HG03442 (cell line): ENCODE measurements around the gene BAD.
A peak's percentile ranks its signal among the peaks of the same experiment; 100 is the strongest.
"Not testable (repeated sequence)": the region's sequence is repeated elsewhere in the genome, so short reads cannot be mapped to it uniquely, and the experiment has no call there.

Experiments used
- ATAC-seq: cut with Tn5 transposase; IDR thresholded peaks from one replicate; pipeline ENCODE4 v1.9.1; 2021; ENCODE audit warnings: mild to moderate bottlenecking, moderate library complexity; ENCODE audit not compliant: unreplicated experiment

The BAD gene

GRCh38 chr11:64315667-64316526 lies 31.4 kb upstream of the BAD start:
- not testable (repeated sequence) for ATAC-seq

DNA sequence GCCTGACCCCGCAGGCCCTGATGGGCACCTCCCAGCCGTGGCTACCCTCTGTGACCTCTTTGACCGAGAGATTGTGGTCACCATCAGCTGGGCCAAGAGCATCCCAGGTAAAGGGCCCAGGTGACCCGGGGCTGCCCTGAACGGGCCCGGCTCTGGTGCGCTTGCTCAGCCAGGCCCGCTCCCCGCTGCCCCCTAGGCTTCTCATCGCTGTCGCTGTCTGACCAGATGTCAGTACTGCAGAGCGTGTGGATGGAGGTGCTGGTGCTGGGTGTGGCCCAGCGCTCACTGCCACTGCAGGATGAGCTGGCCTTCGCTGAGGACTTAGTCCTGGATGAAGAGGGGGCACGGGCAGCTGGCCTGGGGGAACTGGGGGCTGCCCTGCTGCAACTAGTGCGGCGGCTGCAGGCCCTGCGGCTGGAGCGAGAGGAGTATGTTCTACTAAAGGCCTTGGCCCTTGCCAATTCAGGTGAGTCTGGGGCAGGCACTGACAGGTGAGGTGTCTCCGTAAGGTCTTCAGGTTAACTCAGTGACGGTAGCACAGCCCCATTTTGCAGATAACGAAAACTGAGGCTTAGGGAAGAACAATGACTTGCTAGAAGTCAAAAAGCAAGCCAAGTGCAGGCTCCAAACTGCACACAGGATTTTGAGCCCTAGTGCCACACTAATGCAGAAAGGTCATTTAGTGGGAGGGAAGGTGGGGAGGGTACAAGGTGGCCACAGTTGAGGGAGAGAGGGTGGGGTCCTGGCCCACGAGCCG lies 30.5 kb upstream of the BAD start:
- no peak for ATAC-seq

- ATAC-seq, result no peak
These were observed 29.8 kb upstream of the BAD start for GRCh38 chr11:64314146-64314804.

DNA sequence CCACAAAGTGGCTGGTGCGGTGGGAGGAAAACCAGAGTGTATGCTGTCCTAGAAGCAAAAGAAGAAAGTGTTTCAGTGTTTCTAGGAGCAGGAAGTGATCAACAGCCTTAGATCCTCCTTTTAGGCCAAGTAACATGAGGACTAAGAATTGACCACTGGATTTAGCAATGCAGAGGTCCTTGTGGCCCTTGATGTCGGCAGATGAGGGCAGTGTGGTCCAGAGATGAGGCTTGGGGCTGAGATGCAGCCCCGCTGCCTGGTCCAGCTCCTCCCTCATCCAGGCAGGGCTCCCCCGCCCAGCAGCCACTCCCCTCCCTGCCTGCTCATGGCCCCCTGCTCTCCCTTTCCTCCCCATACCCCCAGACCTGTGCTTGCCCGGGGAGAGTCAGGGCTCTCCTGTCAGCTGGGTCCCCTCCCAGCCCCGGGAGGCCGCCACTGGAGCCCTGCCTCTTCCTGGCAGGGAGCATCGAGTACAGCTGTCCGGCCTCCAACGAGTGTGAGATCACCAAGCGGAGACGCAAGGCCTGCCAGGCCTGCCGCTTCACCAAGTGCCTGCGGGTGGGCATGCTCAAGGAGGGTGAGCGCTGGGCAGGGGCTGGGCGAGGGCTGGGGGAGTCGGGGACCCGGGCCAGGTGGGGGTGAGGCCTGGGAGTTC lies 29.2 kb upstream of the BAD start:
- ATAC-seq, result no peak

DNA sequence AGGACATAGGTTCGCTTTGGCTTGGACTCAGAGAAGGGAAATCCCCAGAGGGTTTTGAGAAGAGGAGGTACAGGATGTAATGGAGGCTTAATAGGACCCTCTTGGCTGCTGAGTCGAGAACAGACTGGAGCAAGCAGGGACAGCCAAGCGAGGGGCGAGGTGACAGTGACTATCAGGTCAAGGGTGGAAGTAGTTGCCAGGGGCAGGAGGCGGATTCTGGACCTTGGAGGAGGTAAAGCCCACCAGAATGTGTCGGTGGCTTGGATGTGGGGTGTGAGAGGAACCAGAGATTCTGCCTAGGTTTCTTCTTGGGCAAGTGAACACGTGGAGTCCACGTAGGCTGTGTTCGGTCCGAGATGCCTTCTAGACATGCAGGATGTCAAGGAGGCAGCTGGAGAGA lies 28.5 kb upstream of the BAD start:
- no peak for ATAC-seq

DNA sequence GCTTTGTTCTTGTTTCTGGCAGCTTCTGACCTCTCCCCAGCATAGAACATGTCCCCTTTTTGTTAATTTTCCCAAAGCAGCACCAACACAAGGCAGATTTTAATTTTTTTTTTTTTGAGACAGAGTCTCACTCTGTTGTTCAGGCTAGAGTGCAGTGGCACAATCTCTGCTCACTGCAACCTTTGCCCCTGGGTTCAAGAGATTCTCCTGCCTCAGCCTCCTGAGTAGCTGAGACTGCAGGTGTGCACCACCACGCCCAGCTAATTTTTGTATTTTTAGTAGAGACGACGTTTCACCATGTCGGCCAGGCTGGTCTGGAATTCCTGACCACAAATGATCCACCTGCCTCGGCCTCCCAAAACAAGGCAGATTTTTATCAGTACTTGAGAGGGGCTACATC lies 23.3 kb upstream of the BAD start:
- ATAC-seq, result not testable (repeated sequence)

DNA sequence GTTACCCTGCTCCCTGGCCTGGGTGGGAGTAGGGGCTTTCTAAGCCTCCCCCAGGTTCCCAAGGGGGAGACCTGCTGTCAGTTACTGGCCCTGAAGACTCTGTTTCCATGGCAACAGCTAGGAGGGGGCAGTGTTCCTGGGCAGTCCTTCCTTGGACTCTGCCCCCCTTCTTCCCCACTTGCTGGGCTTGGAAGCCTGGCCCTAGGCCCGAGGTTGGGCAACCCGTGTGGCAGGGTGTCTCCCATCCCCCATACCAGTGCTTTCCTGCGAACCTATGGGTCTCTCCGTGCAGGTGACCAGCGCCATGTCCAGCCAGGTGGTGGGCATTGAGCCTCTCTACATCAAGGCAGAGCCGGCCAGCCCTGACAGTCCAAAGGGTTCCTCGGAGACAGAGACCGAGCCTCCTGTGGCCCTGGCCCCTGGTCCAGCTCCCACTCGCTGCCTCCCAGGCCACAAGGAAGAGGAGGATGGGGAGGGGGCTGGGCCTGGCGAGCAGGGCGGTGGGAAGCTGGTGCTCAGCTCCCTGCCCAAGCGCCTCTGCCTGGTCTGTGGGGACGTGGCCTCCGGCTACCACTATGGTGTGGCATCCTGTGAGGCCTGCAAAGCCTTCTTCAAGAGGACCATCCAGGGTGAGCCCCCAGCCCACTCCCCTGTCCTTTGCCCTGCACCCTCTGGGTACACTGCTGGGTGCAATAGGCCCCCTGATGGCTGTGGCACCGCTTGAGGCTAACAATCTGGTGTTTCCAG lies 22.6 kb upstream of the BAD start:
- no peak for ATAC-seq

DNA sequence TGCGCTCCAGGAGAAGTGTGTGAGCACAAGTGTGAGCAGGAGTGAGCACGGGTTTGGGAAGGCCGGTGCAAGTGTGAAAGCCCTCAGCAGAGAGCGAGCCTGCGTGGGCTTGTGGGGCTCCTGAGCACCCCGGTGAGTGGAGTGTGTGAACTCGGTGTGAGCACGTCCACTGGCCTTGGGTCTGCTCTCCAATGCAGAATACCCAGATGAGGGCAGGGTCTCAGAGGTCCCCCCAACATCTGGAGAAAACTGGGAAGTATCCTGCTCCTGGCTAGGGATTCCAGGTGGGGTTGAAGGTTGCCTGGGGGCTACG lies 22.1 kb upstream of the BAD start:
- ATAC-seq, result no peak

DNA sequence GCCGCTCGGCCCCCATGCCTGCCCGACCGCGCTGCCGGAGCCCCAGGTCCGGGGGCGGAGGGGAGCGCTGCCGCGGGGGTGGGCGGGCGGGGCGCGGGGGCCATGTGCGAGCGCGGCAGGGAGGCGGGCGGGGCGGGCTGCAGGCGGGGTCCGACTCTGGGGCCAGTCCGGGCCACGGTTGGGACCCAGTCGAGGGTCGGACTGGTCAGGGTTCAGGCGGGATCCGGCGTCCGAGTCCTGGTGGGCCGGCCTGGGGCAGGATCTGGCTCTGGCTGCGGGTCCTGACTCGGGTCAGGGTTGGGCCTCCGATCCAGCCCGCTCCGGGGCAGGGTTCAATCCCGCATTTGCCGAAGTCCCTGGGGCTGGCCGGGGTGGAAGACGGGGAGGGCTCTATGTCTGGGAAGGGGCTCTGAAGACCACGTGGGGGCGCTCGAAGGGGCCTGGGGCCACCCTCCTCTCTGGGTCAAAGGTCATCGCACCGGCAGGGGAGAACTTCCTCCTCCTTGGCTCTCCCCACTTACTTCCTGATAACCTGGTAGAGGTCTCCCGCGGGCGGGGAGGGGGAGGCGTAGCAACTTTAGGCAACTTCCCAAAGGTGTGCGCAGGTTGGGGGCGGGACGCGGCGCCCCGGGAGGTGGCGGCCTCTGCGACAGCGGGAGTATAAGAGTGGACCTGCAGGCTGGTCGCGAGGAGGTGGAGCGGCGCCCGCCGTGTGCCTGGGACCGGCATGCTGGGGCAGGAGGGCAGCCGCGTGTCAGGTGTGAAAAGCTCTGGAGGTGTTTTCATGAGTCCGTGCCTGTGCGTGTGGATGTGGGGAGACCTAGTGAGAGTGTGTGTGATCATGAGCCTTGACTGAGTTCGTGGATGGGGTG lies 21.5 kb upstream of the BAD start:
- peak; percentile 23 for ATAC-seq

DNA sequence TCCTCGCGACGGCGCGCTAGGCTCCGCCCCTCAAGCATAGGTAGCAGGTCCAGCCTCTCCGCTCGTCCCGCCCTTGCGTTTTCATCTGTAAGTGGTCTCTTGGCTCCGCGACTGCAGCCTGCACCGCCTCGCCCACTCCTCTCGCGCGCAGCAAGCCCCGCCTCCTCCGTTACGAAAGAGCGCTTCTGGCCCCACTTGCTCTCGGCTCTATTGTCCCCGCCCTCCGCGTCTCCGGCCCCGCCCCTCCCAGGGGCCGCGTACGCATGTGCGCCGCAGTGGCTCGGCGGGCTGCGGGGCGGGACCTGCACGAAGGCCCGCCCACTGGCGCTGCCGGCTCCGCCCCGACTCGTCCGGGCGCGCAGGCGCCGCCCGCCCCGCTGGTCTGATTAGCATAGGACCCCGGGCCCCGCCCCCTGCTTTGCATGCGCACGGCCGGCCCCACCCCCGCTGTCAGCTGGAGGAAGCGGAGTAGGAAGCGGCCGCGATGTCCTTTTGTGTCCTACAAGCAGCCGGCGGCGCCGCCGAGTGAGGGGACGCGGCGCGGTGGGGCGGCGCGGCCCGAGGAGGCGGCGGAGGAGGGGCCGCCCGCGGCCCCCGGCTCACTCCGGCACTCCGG lies 20.7 kb upstream of the BAD start, which contains the start of gene ESRRA:
Gene ESRRA, plus strand, starts transcription at position 450 of the 616 bp plus-strand sequence. CDS start 1,656 bp downstream, outside the sequence.
- ATAC-seq, result peak; percentile 62

- ATAC-seq, result peak; percentile 24
These were observed 20.0 kb upstream of the BAD start for GRCh38 chr11:64304316-64305072.

GRCh38 chr11:64304032-64304315 lies 19.5 kb upstream of the BAD start:
- ATAC-seq, result no peak

- ATAC-seq, result no peak
These were observed 18.9 kb upstream of the BAD start for GRCh38 chr11:64303109-64304031.

DNA sequence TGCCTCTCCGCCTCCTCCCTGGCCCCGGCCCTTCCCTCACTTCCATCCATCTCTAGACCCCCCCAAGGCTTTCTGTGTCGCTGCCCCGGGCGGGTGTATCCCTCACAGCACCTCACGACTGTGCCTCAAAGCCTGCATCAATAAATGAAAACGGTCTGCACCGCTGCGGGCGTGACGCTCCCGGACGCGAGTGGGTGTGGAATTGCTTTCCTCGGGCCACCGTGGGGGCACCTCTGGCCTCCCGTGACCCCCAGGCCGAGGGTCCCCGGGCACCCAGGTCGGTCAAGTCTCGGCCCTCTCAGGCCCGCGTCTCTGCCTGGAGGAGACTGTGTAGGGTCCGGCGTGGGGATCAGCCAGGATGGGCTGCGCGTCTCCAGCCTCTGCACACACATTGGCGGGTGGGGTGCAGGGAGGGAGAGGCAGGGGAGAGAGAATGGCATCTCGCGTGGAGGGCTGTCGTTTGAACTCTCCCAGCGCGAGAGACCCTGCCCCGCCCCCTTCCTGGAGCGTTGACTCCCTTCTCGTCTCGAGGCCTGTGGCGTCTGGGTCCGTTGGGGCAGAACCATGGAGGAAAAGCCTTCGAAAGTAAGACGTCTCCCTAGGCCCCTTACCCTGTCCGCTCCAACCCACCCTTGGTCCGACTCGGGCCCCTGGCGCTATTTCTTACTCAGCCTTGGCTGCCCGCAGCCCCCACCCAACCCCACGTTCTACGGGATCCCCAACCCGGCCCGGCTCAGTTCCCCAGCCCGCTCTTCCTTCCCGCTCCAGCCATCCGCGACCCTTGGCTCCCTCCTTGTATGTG lies 15.6 kb upstream of the BAD start, which contains the start of gene CATSPERZ:
Gene CATSPERZ, plus strand, starts transcription at position 512 of the 802 bp plus-strand sequence. Its CDS starts 53 bp downstream, at position 565.
- no peak for ATAC-seq

GRCh38 chr11:64298966-64299846 lies 14.7 kb upstream of the BAD start:
- no peak for ATAC-seq
